GM19239 (cell line): ENCODE measurements around the gene SUB1.

ENCODE experiments used
- DNase-seq: peaks from one replicate; pipeline ENCODE4 v3.0.0; 2011; ENCODE audit warnings: low spot score; ENCODE audit not compliant: insufficient read length
- FAIRE-seq: peaks from 2 replicates; lab custom pipeline; 2011; peaks lifted over from hg19 to GRCh38; lab: Jason Lieb, UNC

Gene SUB1

DNA sequence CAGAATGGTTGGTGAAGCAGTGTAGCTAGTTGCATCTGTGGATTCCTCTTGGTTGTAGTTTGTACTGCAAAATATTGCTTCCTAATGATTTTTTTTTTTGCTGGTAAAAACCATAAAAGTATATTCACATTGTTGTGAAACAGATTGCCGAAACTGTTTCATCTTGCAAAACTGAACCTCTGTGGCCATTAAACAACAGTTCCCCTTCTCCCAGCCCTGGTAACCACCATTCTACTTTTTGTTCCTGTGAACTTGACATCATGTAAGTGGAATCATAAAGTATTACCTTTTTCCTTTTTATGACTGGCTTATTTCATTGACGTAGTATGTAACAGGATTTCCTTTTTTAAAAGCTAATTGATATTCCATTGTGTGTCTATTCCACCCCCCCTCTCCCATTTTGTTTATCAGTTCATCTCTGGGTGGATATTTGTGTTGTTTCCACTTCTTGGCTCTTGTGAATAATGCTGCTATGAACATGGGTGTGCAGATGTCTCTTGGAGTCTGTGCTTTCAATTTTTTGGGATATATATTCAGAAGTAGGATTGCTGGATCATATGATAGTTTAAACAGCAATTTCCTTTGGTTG is 11.8 kb downstream of the SUB1 start:
- no peak for FAIRE-seq
- DNase-seq = no peak

- DNase-seq = no peak
- no peak for FAIRE-seq
Observed at GRCh38 chr5:32598260-32598937, 13.0 kb downstream of the SUB1 start.

GRCh38 chr5:32598997-32599549 is 13.7 kb downstream of the SUB1 start:
- FAIRE-seq (no peak), DNase-seq (no peak)

- FAIRE-seq = no peak
- DNase-seq = no peak
Observed at GRCh38 chr5:32600054-32600622, 14.8 kb downstream of the SUB1 start.

- FAIRE-seq (no peak), DNase-seq (no peak)
Observed at GRCh38 chr5:32601623-32602295, 16.4 kb downstream of the SUB1 start.

DNA sequence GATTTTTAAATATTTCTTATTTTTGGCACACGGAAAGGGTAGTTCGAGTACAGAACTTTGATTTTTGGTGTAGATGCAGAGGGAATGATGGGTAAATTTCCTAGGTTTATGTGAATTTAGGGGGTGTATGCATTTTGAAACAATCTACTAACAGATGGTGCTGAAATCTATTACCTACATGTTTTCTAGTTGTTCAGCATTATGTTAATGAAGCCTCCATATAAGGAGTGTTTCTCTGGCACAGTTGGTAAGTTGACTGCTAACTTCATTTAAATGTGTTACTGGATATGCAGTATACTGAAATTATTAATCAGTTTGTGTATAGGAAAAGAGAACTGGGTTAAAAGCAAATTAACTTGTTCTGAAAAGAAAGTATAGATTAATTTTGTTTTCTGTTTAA is 17.5 kb downstream of the SUB1 start:
- DNase-seq = no peak
- peak; percentile 21 for FAIRE-seq

DNA sequence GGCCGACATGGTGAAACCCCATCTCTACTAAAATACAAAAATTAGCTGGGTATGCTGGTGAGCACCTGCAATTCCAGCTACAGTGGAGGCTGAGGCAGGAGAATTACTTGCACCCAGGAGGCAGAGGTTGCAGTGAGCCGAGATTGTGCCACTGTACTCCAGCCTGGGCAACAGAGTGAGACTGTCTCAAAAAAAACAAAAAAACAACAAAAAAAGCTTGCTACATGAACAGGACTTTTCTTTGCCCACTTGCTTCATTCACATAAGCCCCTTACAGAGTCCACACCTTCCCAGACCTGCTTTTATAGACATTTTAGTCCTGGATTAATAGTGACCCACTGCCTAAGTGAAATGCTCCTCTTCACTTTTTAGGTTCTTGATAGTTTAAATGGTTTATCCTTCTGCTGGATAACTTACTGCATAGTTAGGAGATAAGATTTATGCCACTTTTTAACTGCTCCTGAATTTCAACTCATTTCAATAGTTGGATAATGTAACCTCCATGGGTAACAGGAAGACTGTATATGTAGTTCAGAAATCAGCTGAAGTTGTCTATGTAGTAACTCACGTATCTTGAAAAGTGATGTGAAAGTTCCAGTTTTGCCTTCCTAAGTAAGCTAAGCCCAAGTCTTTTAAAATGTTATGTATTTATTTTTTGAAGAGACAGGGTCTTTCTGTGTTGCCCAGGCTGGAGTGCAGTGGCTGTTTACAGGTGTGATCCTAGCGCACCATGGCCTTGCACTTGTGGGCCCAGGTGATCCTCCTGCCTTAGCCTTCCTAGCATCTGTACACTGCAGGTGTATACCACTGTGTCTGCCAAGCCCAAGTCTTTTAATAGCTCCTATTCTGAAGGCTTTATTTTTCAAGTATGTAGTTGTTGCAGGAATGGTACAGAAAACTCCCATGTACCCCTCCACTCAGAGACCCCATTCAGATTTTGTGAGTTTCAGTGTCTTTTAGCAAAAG is 19.7 kb downstream of the SUB1 start:
- FAIRE-seq (no peak), DNase-seq (no peak)

DNA sequence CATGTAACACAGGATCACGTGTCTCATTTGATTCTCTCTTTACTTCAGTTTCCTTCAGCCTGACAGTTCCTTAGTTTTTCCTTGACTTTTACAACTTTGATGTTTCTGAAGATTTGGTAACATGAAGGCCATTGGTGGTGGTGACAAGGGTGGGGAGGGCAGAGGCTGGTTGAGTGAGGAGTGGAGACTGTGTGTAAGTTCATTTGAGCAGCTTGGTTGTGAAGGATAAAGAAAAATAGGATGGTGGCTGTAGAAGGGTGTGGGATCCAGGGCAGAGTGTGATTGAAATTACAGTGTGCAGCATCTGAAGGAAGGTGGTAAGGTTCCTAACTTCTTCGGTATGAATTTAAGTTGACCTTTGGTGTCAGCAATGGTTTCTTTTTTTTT is 20.4 kb downstream of the SUB1 start:
- FAIRE-seq (no peak), DNase-seq (no peak)

GRCh38 chr5:32612134-32612888 is 27.0 kb downstream of the SUB1 start:
- DNase-seq = no peak
- no peak for FAIRE-seq

DNA sequence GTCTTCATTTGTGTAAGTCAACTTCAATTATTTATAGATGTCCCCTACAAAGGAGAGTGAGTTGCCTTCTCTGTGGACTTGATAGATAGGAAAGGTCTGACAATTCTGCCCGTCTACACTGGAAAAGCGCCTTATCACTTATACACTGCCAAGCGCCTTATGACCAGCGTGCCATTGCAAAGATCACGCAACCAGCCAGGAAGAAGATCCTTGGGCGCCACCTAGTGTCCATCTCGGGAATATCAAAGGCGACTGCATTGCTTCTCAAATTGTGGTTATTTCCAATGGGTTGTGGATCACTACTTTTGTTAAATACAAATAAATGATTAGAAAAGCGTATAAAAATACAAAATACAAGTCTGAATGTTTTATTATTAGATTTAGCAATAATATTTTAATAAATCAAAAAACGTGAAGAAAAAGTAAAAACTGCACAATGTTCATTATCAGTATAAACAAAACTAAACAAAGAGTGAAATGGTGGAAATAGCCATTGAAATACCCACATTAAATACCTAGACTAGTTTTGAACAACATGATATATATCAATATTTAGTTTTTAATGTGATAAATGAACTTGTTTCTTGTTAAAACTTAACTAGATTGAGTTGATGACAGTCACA is 27.8 kb downstream of the SUB1 start:
- FAIRE-seq (peak; percentile 83), DNase-seq (peak; percentile 70)

- FAIRE-seq (no peak), DNase-seq (no peak)
Observed at GRCh38 chr5:32615236-32615635, 29.9 kb downstream of the SUB1 start.

DNA sequence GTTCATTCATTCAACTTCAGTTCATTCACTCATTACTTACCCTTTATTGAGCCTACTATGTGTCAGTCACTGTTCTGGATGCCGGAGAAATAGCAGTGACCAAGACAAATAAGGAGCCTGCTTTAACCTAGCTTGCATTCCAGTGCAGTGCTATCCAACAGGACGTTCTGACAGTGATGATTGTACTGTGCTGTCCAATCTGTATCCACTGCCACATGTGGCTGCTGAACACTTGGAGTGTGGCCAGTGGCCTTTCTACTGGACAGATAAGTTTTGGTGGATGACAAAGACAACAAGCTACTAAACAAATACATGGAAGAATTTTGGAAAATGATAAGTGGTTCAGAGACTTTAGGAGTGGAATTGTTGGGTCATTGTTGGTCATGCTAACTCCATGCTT is 33.6 kb downstream of the SUB1 start:
- FAIRE-seq (no peak), DNase-seq (no peak)

- FAIRE-seq (no peak), DNase-seq (no peak)
Observed at GRCh38 chr5:32621256-32621655, 35.9 kb downstream of the SUB1 start.

DNA sequence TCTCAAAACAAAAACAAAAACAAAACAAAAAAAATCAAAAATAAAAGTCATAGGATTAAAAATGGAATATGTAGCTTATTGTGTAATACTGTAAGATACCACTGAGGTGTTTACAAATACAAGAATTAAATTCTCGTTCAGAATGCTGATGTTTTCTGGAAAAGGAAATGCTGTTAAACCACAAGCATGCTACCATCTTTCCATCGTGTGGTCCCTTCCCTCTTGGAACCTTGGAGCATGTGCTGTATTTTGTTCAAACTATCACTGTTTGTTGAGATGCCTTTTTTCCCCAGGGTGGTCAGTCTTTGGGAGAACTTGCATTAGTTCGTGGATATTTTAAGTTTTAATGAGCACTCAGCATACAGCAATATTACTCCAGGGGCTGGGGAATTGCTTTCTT is 39.7 kb downstream of the SUB1 start:
- no peak for FAIRE-seq
- DNase-seq = no peak

DNA sequence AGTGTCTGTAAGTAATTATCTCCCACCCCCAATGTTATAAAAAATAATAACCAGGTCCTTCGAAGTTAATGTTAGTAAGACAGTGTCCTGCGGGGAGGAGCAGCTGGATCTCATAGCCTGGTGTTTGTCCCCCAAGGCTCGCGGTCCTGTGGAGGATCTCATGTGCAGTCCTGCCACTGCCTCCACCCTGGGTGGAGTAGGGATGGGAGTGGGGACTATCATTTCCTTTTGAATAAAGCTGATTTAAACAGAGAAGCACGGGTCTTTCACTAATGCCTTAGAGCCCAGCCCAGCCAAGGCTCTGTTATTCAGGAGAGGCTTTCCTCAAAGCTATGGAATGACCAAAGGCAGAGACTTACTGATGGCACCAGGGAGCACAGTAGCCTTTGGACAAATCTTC is 40.2 kb downstream of the SUB1 start:
- no peak for DNase-seq
- FAIRE-seq = no peak

GRCh38 chr5:32627219-32627870 is 42.0 kb downstream of the SUB1 start:
- FAIRE-seq (no peak), DNase-seq (no peak)

DNA sequence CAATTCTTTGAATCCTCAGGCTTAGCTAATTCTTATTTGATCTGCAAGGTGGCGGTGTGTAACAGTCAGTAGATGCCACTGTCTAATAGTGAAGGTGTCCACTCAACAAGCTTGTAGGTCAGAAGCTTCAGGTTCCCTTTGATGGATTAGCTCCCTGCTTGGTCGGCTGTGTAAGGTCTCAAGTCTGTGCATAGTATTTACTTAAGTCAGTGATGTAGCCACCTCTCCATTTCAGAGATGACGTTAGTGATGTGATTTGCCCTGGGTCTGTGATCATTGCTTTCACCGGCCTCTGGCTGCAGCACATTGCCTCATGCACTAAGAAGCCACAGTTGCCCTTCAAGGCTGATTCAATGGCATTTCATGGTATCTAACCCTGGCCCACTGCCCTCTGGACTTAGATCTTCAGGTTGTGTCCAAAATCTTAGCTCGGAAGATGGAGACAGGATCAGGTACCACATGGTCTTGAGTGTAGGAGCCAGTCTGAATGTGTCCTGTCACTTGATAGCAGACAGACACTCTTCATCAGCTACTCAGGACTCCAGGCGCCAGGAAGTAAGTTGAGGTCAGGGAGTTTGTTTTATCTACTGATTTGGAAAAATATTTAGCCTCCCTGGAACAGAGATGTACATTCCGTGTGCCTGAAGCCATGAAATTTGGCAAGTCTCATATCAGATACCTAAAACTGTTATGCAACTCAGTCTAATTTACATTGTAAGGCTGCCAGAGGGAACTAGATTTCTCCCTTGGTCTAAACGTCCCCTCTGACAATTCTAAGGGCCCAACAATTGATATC is 42.9 kb downstream of the SUB1 start:
- FAIRE-seq = no peak

More for the DNA sequence above, 42.9 kb downstream of the SUB1 start:
- no peak for DNase-seq
